K562 (cell line): ENCODE data around the gene HCRT. TPM values are rescaled to one million over a fixed set of nuclear protein-coding genes. Genes with fewer than 3 reads are reported as not detected.

Experiments used
- CREM ChIP-seq: IDR thresholded peaks from 2 replicates; pipeline ENCODE4 v1.6.1; 2014; ENCODE audit warnings: antibody characterized with exemption, low read depth
- JUND ChIP-seq, 2 experiments: IDR thresholded peaks; 2 replicates in 1 of 2; 3 replicates in 1 of 2; pipeline ENCODE4 v1.6.1; 2011; ENCODE audit warnings: borderline replicate concordance in 2 of 2, low read depth in 2 of 2, low read length in 2 of 2, improper control_type of control experiment in 1 of 2, missing biosample characterization in 1 of 2, missing genetic modification characterization in 1 of 2, missing genetic modification reagents in 1 of 2
- KAT7 ChIP-seq: sonication (generic); formaldehyde crosslinking; IDR thresholded peaks from 2 replicates; pipeline ENCODE4 v1.8.0; 2022; ENCODE audit warnings: missing genetic modification reagents, mild to moderate bottlenecking, borderline replicate concordance
- MYNN ChIP-seq, 2 experiments: sonication (generic); formaldehyde crosslinking in 1 of 2; IDR thresholded peaks; 2 replicates each; pipeline versions ENCODE4 v1.5.0 to v1.6.1; 2016 to 2020; ENCODE audit warnings: antibody characterized with exemption in 1 of 2, missing genetic modification reagents in 1 of 2
- RBM22 ChIP-seq: fragments of 200-400 bp; formaldehyde crosslinking; IDR thresholded peaks from 2 replicates; pipeline ENCODE4 v1.6.1; 2018; ENCODE audit warnings: low read length, low read depth; ENCODE audit not compliant: poor library complexity, severe bottlenecking
- RCOR1 ChIP-seq, 2 experiments: IDR thresholded peaks; 2 replicates each; pipeline ENCODE4 v1.6.1; 2012; ENCODE audit warnings: low read depth in 2 of 2, low read length in 2 of 2, borderline replicate concordance in 1 of 2, improper control_type of control experiment in 1 of 2
- polyA plus RNA-seq, 8 experiments: library from polyadenylated mRNA; depleted of rRNA in 4 of 8; stranded (reverse) in 5 of 8; unstranded in 3 of 8; fragments of >200 nt; fragmentation: Nextera tagmentation in 2 of 8; fragmentation: Illumina TruSeq in 1 of 8; extraction: Ambion mirVana in 2 of 8; extraction: Trizol in 1 of 8; gene quantifications; 2 replicates each; pipeline versions ENCODE4 v1.2.1 to v1.2.3, GENCODE V29; 2011 to 2014; ENCODE audit warnings: inconsistent platforms in 1 of 8, missing spikeins in 1 of 8
- total RNA-seq, 7 experiments: library from RNA; depleted of rRNA in 6 of 7; stranded (reverse); fragments of >200 nt in 6 of 7; fragmentation: Illumina TruSeq in 2 of 7; extraction: Trizol in 2 of 7; gene quantifications; 2 replicates each; pipeline versions ENCODE4 v1.2.1 to v1.2.3, GENCODE V29; 2011 to 2021; ENCODE audit warnings: low replicate concordance in 1 of 7
- TF ChIP-seq, protein P1 (sequence below), 2 experiments: fragments of 450-650 bp; formaldehyde crosslinking in 1 of 2; IDR thresholded peaks; 2 replicates each; pipeline versions ENCODE4 v1.4.0 to v1.6.1; 2014 to 2020; ENCODE audit warnings: mild to moderate bottlenecking in 2 of 2, borderline replicate concordance in 1 of 2, low read depth in 1 of 2
- TF ChIP-seq, protein P2 (sequence below): fragments of 450-650 bp; IDR thresholded peaks from 2 replicates; pipeline ENCODE4 v1.7.1; 2018; ENCODE audit warnings: mild to moderate bottlenecking, low read depth; ENCODE audit not compliant: partially characterized antibody

Gene HCRT
- total and polyA plus RNA-seq, 9 of the 15 experiments (the other 6 are each of a cell fraction or from before 2014, with no cell fraction given) = not detected

DNA sequence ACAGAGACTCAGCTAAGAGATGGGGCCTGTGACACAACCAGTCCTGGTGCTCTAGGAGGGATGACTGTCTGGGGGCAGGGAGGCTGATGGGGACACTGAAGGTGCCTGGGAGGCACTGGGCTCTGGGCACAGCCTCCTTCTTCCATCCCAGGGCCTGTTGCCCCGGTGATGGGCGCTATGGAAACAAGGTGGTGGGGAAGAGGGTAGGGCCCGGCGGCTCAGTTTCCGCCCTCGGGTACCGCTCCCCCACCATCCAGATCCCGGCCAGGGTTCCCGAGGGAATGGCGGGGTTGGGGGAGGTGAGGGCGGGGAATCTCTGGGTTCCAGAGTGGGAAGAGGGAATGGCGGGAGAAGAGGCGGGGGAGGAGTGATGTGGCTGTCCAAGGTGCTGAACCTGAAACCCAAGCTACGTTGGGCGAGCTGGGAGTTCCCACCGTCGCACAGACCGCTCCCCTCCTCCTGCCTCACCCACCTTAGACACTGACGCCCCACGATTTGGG, 5.3 kb downstream of the HCRT start (continued):
- TF ChIP-seq, protein P1, sequence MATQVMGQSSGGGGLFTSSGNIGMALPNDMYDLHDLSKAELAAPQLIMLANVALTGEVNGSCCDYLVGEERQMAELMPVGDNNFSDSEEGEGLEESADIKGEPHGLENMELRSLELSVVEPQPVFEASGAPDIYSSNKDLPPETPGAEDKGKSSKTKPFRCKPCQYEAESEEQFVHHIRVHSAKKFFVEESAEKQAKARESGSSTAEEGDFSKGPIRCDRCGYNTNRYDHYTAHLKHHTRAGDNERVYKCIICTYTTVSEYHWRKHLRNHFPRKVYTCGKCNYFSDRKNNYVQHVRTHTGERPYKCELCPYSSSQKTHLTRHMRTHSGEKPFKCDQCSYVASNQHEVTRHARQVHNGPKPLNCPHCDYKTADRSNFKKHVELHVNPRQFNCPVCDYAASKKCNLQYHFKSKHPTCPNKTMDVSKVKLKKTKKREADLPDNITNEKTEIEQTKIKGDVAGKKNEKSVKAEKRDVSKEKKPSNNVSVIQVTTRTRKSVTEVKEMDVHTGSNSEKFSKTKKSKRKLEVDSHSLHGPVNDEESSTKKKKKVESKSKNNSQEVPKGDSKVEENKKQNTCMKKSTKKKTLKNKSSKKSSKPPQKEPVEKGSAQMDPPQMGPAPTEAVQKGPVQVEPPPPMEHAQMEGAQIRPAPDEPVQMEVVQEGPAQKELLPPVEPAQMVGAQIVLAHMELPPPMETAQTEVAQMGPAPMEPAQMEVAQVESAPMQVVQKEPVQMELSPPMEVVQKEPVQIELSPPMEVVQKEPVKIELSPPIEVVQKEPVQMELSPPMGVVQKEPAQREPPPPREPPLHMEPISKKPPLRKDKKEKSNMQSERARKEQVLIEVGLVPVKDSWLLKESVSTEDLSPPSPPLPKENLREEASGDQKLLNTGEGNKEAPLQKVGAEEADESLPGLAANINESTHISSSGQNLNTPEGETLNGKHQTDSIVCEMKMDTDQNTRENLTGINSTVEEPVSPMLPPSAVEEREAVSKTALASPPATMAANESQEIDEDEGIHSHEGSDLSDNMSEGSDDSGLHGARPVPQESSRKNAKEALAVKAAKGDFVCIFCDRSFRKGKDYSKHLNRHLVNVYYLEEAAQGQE (IDR thresholded peaks at IDR 0.05; ENCODE audit: borderline replicate concordance) = peak; percentile 99
- TF ChIP-seq, protein P1 (CRISPR knock-in tag; IDR thresholded peaks at IDR 0.05; ENCODE audit: low read depth) = peak; percentile 97
- TF ChIP-seq RCOR1 (IDR thresholded peaks at IDR 0.05; ENCODE audit: borderline replicate concordance in 1 of 2, low read depth in 2 of 2, low read length in 2 of 2) = peak in 1 of 2 experiments; percentile 73; a peak in 1 of 4 replicates
- TF ChIP-seq CREM = peak; percentile 67
- peak; percentile 92 for TF ChIP-seq MYNN (IDR thresholded peaks at IDR 0.05)
- peak; percentile 9; the same call in 1 of the 2 replicates for TF ChIP-seq MYNN (CRISPR knock-in tag; IDR thresholded peaks at IDR 0.05)
- no peak for TF ChIP-seq JUND (IDR thresholded peaks at IDR 0.05; ENCODE audit: borderline replicate concordance, low read depth, low read length)
- no peak; the same call in 2 of the 3 replicates for TF ChIP-seq JUND (tag; IDR thresholded peaks at IDR 0.05; ENCODE audit: borderline replicate concordance, low read depth, low read length)
- peak; percentile 75 for TF ChIP-seq RBM22
- TF ChIP-seq, protein P2, sequence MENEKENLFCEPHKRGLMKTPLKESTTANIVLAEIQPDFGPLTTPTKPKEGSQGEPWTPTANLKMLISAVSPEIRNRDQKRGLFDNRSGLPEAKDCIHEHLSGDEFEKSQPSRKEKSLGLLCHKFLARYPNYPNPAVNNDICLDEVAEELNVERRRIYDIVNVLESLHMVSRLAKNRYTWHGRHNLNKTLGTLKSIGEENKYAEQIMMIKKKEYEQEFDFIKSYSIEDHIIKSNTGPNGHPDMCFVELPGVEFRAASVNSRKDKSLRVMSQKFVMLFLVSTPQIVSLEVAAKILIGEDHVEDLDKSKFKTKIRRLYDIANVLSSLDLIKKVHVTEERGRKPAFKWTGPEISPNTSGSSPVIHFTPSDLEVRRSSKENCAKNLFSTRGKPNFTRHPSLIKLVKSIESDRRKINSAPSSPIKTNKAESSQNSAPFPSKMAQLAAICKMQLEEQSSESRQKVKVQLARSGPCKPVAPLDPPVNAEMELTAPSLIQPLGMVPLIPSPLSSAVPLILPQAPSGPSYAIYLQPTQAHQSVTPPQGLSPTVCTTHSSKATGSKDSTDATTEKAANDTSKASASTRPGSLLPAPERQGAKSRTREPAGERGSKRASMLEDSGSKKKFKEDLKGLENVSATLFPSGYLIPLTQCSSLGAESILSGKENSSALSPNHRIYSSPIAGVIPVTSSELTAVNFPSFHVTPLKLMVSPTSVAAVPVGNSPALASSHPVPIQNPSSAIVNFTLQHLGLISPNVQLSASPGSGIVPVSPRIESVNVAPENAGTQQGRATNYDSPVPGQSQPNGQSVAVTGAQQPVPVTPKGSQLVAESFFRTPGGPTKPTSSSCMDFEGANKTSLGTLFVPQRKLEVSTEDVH = peak; percentile 86
- TF ChIP-seq KAT7 (CRISPR knock-in tag) = no peak
